Measurements from ENCODE around the gene IL2RA. TPM values are rescaled to one million over a fixed set of nuclear protein-coding genes. Genes with fewer than 3 reads are reported as not detected.

The IL2RA gene
- total and polyA plus RNA-seq, 9 of the 15 experiments (the other 6 are each of a cell fraction or from before 2014, with no cell fraction given), result 0.95 TPM; not detected in 8

DNA sequence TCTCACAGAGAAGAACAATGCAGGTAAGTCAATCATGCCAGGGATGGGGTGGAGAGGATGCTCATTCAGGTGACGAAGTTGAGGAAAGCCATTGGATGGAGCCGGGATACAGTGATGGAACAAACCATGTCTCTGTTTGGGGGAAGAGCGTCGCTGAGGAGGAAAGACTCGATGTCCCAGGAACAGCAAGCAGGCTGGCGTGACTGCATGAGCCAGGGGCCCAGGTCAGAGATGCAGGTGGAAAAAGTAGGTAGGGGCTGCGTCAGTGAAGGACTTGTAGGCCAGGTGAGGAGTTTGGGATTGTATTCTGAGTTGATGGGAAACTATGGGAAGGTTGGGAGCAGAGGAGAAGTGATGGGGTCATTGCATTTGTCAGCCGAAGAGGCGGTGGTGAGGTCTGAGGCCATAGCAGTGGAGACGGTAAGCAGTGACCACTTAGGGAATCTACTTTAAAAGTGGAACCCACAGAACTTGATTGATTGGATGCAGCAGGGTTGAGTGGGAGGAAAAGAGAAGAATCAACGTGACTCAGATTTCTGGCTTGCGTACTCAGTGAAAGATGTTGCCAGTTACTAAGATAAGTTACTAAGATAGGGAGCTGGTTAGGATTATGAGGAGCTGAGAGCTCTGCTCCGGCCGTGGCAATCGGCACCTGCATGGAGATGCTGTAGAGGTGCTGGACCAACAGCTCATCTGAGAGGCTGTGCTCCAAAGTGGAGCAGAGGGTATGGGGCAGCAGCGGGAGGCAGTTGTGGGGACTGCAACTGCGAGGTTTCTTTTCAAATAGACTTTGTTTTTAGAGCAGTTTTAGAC lies 12.5 kb upstream of the IL2RA start (continued):
- TF ChIP-seq, protein P1, sequence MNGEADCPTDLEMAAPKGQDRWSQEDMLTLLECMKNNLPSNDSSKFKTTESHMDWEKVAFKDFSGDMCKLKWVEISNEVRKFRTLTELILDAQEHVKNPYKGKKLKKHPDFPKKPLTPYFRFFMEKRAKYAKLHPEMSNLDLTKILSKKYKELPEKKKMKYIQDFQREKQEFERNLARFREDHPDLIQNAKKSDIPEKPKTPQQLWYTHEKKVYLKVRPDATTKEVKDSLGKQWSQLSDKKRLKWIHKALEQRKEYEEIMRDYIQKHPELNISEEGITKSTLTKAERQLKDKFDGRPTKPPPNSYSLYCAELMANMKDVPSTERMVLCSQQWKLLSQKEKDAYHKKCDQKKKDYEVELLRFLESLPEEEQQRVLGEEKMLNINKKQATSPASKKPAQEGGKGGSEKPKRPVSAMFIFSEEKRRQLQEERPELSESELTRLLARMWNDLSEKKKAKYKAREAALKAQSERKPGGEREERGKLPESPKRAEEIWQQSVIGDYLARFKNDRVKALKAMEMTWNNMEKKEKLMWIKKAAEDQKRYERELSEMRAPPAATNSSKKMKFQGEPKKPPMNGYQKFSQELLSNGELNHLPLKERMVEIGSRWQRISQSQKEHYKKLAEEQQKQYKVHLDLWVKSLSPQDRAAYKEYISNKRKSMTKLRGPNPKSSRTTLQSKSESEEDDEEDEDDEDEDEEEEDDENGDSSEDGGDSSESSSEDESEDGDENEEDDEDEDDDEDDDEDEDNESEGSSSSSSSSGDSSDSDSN (IDR thresholded peaks at IDR 0.05; ENCODE audit: borderline replicate concordance in 1 of 2, low read depth in 2 of 2, low read length in 2 of 2), result no peak
- TF ChIP-seq ZBTB17 (CRISPR knock-in tag; IDR thresholded peaks at IDR 0.05), result no peak
- TF ChIP-seq RBM39 (optimal IDR thresholded peaks at IDR 0.05; ENCODE audit: low read depth, low read length), result no peak
- no peak for TF ChIP-seq HDAC1 (IDR thresholded peaks at IDR 0.05)

DNA sequence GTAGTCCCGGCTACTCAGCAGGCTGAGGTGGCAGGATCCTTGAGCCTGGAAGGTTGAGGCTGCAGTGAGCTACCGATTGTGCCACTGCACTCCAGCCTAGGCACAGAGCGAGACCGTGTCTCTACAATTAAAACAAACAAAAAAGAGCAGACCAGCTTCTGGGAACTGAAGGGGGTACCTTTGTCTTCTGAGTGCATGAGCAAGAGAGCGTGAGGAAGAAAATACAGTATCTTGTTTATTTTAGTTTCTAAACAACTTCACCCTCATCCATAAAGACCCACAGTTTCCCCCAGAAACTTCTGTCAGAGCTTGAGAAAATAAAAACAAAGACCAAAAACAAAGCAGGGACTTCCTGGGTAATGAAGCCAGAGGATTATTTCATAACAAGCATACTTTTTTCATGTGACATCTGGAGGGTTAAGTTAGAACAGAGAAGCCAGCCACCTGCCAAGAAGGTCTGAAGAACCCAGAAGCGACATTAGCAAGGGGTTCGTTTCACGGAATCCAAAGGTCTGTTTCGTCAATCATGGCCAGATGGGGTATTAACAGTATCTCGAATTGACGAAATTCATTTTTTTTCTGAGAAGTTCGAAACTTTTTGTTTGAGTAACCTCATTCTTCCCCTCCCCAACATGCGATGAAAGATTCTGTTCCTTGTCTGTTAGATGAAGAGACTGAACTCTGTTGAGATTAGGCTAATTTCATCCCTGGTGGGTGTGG lies 10.2 kb upstream of the IL2RA start:
- Histone ChIP-seq H3K9me3 (replicated peaks; ENCODE audit: control insufficient read depth, insufficient read depth, low read depth, low read length) (no peaks in the 10 kb centered on the region), H3K4me2 (ENCODE audit: insufficient read depth, low read length) (no peak overlapping the region), H3K36me3 (ENCODE audit: control insufficient read depth, insufficient read depth, low read length) (no peaks in the 10 kb centered on the region), H3K9me1 (ENCODE audit: control insufficient read depth, insufficient read depth, low read length) (no peaks in the 10 kb centered on the region), H3K9ac (ENCODE audit: insufficient read depth in 1 of 2, low read depth in 2 of 2, low read length in 2 of 2) (no peak overlapping the region), H3K27ac (ENCODE audit: extremely low read depth, low read depth, low read length) (no peak overlapping the region), H2AFZ (ENCODE audit: low read depth, low read length) (no peak overlapping the region), H3K4me3 (no peak overlapping the region), H4K20me1 (replicated peaks; ENCODE audit: control insufficient read depth, insufficient read depth, low read length) (0 out of 2 replicates have a peak, but pooled peaks cover 4% of the 10 kb centered on the region), H3K27me3 (ENCODE audit: control insufficient read depth in 2 of 2, insufficient read depth in 2 of 2, low read length in 2 of 2) (peaks cover 49 to 57% of the 10 kb centered on the region in 2 experiments), H3K79me2 (ENCODE audit: control insufficient read depth, insufficient read depth, low read length) (no peaks in the 10 kb centered on the region), H3K4me1 (replicated peaks in 1 of 2; ENCODE audit: control insufficient read depth in 2 of 2, insufficient read depth in 2 of 2, low read length in 2 of 2) (0 out of 5 replicates have a peak, but pooled peaks cover 0 to 4% of the 10 kb centered on the region in 2 experiments)
- BruUV-seq (replicated peaks), result no TSS peak
- FAIRE-seq (peak; percentile 59), ATAC-seq (no peak), DNase-seq (ENCODE audit: extremely low read depth in 1 of 4, low spot score in 3 of 4) (no peak)
- in situ Hi-C loops (cut with MboI), result no loop called here
- POLR2A ChIA-PET, result interaction anchor here (0.7 kb wide), 1 partner anchor 8 kb away, joined by 3 read pairs; no protein-coding TSS in a partner anchor
- CTCF ChIA-PET (ENCODE audit: low intra/inter-chr PET ratio), result no interaction called here
- 4% methylated on average over 13 of the region's 13 CpGs for WGBS (ENCODE audit: insufficient coverage, low coverage, missing lambda C conversion rate)
- intact Hi-C loops (cut with micrococcal nuclease), result no loop called here
- TF ChIP-seq, protein P2, sequence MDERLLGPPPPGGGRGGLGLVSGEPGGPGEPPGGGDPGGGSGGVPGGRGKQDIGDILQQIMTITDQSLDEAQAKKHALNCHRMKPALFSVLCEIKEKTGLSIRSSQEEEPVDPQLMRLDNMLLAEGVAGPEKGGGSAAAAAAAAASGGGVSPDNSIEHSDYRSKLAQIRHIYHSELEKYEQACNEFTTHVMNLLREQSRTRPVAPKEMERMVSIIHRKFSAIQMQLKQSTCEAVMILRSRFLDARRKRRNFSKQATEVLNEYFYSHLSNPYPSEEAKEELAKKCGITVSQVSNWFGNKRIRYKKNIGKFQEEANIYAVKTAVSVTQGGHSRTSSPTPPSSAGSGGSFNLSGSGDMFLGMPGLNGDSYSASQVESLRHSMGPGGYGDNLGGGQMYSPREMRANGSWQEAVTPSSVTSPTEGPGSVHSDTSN (CRISPR knock-in tag; IDR thresholded peaks at IDR 0.05; ENCODE audit: low read depth), result no peak
- TF ChIP-seq, protein P2 (tag; conservative IDR thresholded peaks at IDR 0.05; ENCODE audit: low read depth), result no peak
- TF ChIP-seq ZFP36 (IDR thresholded peaks at IDR 0.05; ENCODE audit: low read depth, low read length, partially characterized antibody) (peak; percentile 16), BMI1 (IDR thresholded peaks at IDR 0.05; ENCODE audit: low read length) (0 out of 2 replicates have a peak, but pooled peaks have one; percentile 20), POLR2AphosphoS2 (IDR thresholded peaks at IDR 0.05; ENCODE audit: low read length) (no peak)
- TF ChIP-seq, protein P3, sequence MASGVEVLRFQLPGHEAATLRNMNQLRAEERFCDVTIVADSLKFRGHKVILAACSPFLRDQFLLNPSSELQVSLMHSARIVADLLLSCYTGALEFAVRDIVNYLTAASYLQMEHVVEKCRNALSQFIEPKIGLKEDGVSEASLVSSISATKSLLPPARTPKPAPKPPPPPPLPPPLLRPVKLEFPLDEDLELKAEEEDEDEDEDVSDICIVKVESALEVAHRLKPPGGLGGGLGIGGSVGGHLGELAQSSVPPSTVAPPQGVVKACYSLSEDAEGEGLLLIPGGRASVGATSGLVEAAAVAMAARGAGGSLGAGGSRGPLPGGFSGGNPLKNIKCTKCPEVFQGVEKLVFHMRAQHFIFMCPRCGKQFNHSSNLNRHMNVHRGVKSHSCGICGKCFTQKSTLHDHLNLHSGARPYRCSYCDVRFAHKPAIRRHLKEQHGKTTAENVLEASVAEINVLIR (CRISPR knock-in tag; IDR thresholded peaks at IDR 0.05), result no peak
